Loucy (cell line): ENCODE data around the gene BRIP1.

ENCODE experiments used
- EZH2phosphoT487 ChIP-seq: fragments of 200-600 bp; IDR thresholded peaks from 2 replicates; pipeline ENCODE4 v1.6.1; 2018; ENCODE audit warnings: antibody characterized with exemption, mild to moderate bottlenecking, moderate library complexity, borderline replicate concordance
- TF ChIP-seq, protein P1 (sequence below): fragments of 200-600 bp; sonication (generic); conservative IDR thresholded peaks from 2 replicates; pipeline ENCODE4 v1.5.1; 2014; ENCODE audit warnings: mild to moderate bottlenecking, antibody characterized with exemption, low read length

DNA sequence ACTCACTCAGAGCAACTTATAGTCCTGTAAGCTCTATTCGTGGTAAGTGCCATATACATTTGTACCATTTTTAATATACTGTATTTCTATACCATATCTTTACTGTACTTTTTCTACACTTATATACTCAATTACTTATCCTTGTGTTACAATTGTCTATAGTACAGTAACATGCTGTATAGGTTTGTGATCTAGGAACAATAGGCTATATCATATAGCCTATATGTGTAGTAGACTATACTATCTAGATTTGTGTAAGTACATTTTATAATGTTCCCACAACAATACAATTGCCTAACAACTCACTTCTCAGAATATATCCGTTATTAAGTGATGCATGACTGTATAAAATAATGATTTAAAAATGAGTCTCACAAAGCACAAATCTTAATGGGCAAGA lies 149.0 kb downstream of the BRIP1 start:
- TF ChIP-seq, protein P1, sequence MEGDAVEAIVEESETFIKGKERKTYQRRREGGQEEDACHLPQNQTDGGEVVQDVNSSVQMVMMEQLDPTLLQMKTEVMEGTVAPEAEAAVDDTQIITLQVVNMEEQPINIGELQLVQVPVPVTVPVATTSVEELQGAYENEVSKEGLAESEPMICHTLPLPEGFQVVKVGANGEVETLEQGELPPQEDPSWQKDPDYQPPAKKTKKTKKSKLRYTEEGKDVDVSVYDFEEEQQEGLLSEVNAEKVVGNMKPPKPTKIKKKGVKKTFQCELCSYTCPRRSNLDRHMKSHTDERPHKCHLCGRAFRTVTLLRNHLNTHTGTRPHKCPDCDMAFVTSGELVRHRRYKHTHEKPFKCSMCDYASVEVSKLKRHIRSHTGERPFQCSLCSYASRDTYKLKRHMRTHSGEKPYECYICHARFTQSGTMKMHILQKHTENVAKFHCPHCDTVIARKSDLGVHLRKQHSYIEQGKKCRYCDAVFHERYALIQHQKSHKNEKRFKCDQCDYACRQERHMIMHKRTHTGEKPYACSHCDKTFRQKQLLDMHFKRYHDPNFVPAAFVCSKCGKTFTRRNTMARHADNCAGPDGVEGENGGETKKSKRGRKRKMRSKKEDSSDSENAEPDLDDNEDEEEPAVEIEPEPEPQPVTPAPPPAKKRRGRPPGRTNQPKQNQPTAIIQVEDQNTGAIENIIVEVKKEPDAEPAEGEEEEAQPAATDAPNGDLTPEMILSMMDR, result no peak
- no peak for TF ChIP-seq EZH2phosphoT487
